Fibroblast of mammary gland (primary cell): Measurements from ENCODE around the gene PCDHGB4.
A peak's percentile ranks its signal among the peaks of the same experiment; 100 is the strongest.

ENCODE experiments used
- DNase-seq: peaks from one replicate; pipeline ENCODE4 v3.0.0-alpha.2; 2010; ENCODE audit warnings: low read depth
- H3K4me3 ChIP-seq: 2 replicates; pipeline ENCODE4 v1.5.1; 2011; ENCODE audit warnings: low read depth, mild to moderate bottlenecking, low read length, moderate library complexity; ENCODE audit not compliant: control insufficient read depth
- TF ChIP-seq, protein P1 (sequence below): conservative IDR thresholded peaks from 2 replicates; pipeline ENCODE4 v1.5.1; 2011; ENCODE audit warnings: low read depth, low read length, inconsistent platforms; ENCODE audit not compliant: control insufficient read depth, insufficient read depth

Gene PCDHGB4

DNA sequence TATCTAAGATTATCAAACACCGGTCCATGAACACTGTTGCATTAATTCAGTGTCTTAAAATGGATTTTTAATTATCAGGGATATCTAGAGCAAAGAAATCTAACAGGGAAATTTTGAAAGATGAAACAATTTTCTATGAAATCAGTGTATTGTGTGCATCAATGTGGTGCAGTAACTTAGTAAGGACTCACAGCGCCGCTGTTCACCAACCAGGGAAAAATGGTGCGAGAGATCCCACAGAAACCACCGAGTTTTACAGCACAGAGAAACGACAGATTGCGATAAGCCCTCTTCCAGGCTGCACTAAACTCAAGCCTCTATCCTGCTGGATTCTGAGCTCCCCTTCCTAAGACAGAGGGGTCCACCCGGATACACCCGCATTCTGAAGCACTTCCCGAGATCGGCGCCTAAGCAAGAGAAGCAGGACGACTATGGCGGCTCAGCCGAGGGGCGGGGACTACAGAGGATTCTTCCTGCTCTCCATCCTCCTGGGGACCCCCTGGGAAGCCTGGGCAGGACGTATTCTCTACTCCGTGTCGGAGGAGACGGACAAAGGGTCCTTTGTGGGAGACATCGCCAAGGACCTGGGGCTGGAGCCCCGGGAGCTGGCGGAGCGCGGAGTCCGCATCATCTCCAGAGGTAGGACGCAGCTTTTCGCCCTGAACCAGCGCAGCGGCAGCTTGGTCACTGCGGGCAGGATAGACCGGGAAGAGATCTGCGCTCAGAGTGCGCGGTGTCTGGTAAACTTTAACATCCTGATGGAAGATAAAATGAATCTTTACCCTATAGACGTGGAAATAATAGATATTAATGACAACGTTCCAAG lies 4.8 kb upstream of the PCDHGB4 start, which contains the start of gene PCDHGA7:
Gene PCDHGA7, plus strand, starts transcription at position 274 of the 826 bp plus-strand sequence. Its CDS starts 158 bp downstream, at position 432.
- peak; percentile 54 for DNase-seq
- H3K4me3 ChIP-seq: peak within 1 kb of the TSS; percentile 57
- TF ChIP-seq, protein P1, sequence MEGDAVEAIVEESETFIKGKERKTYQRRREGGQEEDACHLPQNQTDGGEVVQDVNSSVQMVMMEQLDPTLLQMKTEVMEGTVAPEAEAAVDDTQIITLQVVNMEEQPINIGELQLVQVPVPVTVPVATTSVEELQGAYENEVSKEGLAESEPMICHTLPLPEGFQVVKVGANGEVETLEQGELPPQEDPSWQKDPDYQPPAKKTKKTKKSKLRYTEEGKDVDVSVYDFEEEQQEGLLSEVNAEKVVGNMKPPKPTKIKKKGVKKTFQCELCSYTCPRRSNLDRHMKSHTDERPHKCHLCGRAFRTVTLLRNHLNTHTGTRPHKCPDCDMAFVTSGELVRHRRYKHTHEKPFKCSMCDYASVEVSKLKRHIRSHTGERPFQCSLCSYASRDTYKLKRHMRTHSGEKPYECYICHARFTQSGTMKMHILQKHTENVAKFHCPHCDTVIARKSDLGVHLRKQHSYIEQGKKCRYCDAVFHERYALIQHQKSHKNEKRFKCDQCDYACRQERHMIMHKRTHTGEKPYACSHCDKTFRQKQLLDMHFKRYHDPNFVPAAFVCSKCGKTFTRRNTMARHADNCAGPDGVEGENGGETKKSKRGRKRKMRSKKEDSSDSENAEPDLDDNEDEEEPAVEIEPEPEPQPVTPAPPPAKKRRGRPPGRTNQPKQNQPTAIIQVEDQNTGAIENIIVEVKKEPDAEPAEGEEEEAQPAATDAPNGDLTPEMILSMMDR: peak; percentile 60

DNA sequence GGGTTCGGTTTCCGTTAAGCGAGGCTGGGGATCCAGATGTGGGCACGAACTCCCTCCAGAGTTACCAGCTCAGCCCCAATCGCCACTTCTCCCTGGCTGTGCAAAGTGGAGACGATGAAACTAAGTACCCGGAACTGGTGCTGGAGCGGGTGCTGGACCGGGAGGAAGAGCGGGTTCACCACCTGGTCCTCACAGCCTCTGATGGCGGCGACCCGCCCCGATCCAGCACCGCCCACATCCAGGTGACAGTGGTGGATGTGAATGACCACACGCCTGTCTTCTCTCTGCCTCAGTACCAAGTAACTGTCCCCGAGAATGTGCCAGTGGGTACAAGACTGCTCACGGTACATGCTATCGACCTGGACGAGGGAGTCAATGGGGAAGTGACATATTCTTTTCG lies 4.2 kb upstream of the PCDHGB4 start:
- no peak for DNase-seq
- H3K4me3 ChIP-seq: peak overlapping the region; percentile 57
- TF ChIP-seq, protein P1: no peak

DNA sequence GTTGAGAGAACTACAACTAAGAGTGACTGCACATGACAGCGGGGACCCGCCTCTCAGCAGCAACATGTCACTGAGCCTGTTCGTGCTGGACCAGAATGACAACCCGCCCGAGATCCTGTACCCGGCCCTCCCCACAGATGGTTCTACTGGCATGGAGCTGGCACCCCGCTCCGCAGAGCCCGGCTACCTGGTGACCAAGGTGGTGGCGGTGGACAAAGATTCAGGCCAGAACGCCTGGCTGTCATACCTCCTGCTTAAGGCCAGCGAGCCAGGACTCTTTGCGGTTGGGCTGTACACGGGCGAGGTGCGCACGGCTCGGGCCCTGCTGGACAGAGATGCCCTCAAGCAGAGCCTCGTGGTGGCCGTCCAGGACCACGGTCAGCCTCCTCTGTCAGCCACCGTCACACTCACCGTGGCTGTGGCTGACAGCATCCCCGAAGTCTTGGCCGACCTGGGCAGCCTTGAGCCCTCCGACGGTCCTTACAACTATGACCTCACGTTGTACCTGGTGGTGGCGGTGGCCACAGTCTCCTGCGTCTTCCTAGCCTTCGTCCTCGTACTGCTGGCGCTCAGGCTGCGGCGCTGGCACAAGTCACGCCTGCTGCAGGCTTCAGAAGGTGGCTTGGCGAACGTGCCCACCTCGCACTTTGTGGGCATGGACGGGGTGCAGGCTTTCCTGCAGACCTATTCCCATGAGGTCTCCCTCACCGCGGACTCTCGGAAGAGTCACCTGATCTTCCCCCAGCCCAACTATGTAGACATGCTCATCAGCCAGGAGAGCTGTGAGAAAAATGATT lies 2.8 kb upstream of the PCDHGB4 start:
- no peak overlapping the region for H3K4me3 ChIP-seq
- TF ChIP-seq, protein P1: no peak
- no peak for DNase-seq

- TF ChIP-seq, protein P1: no peak
- no peak overlapping the region for H3K4me3 ChIP-seq
- DNase-seq: no peak
Measured at GRCh38 chr5:141388661-141389060, 1.2 kb downstream of the PCDHGB4 start.

DNA sequence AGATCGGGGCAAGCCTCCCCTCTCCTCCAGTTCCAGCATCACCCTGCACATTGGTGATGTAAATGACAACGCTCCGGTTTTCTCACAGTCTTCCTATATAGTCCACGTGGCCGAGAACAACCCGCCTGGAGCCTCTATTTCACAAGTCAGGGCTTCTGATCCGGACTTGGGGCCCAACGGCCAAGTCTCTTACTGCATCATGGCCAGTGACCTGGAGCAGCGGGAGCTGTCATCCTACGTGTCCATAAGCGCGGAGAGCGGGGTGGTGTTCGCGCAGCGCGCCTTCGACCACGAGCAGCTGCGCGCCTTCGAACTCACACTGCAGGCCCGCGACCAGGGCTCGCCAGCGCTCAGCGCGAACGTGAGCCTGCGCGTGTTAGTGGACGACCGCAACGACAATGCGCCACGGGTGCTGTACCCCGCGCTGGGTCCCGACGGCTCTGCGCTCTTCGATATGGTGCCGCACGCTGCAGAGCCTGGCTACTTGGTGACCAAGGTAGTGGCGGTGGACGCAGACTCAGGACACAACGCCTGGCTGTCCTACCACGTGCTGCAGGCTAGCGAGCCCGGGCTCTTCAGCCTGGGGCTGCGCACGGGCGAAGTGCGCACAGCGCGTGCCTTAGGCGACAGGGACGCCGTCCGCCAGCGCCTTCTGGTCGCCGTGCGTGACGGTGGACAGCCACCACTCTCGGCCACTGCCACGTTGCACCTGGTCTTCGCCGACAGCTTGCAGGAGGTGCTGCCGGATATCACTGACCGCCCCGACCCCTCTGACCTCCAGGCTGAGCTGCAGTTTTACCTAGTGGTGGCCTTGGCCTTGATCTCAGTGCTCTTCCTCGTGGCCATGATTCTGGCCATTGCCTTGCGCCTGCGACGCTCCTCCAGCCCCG lies 1.9 kb downstream of the PCDHGB4 start:
- no peak overlapping the region for H3K4me3 ChIP-seq
- TF ChIP-seq, protein P1: no peak
- DNase-seq: no peak
